HTERT RPE-1 (cell line): ENCODE data around the gene RERE.
"Not testable (repeated sequence)": the region's sequence is repeated elsewhere in the genome, so short reads cannot be mapped to it uniquely, and the experiment has no call there.

Experiments used
- in situ Hi-C: fragments of 300-500 bp; cut with MboI; formaldehyde crosslinking; loops from 4 replicates; pipeline ENCODE4 v1.14.3; 2020; ENCODE audit warnings: low sequenced_read_pairs

Gene RERE

DNA sequence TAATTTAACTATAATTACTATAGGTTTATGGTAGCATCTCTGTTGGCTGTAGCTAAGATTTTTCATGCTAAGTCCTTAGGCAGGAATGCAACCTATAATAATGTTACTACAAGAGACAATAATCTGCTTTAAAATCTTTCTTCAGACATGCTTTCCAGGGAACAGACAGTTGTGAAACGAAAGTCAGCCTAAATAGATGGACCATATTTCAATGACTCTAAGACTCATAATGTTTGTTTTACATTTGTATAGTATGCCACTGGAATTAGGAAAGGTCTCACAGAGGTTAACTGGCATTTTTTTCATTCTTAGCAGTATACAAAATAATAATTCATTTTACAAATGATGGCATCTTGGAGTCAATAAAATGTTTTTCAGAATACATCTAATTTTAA, 8.1 kb downstream of the RERE start:
- in situ Hi-C loops = no loop called here

DNA sequence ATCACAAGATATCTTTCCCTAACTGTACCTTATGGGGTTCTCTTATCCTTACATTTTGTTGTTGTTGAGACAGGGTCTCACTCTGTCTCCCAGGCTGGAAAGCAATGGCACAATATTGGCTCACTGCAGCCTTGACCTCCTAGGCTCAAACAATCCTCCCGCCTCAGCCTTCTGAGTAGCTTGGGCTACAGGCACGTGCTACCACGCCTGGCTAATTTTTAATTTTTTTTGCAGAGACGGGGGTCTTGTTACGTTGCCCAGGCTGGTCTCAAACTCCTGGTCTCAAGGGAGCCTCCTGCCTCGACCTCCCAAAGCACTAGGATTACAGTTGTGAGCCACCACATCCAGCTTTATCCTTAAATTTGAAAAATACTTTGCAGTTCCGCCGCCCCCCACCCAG, 10.4 kb downstream of the RERE start:
- in situ Hi-C loops = no loop called here

DNA sequence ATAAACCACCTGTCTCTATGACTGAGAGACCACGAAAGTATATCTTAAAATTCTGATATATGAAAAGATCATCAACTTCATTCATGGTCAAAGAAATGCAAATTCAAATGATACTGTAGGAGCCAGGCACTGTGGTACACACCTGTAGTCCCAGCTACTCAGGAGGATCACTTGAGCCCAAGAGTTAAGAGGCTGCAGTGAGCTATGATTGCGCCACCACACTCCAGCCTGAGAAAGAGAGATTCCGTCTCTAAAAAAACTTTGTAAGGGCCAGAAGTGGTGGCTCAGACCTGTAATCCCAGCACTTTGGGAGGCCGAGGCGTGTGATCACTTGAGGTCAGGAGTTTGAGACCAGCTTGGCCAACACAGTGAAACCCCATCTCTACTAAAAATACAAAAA, 17.0 kb downstream of the RERE start:
- in situ Hi-C loops = no loop called here

DNA sequence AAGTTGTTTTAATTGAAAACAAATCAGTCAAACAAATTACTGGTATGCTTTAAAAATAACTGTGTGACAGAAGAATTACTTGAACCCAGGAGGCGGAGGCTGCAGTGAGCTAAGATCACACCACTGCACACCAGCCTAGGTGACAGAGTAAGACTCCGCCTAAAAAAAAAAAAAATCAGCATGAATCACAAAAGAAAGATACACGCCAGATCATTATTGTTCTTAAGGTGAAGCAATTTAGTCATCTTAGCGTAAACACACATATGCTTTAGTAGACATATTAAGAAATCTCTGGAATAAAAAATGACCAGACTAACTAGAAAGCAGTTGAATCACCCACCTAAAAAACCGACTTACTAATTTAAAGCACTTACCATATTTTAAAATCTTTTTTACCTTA, 20.2 kb downstream of the RERE start:
- in situ Hi-C loops = no loop called here

- in situ Hi-C loops = no loop called here
Measured at GRCh38 chr1:8796812-8797211, 20.6 kb downstream of the RERE start.

GRCh38 chr1:8794605-8795004, 22.8 kb downstream of the RERE start:
- in situ Hi-C loops = no loop called here

- in situ Hi-C loops = no loop called here
Measured at GRCh38 chr1:8791819-8792218, 25.6 kb downstream of the RERE start.

DNA sequence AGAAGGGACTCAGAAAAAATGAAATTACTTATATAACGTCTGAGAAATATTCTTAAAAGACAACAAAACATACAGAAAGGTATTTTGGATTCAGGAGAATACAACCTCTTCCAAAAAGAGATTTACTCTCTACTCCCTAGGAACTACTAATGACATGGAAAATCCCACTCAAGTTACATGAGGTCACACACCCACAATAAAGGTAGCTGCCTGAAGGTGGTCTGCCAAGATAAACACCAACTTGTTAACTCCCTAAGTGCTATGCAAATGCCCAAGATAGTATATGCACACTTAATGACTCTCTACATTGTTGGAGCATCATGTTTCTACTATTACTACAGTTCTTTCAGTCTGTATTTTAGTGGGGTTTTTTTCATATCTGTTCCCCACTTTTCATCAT, 26.5 kb downstream of the RERE start:
- in situ Hi-C loops = no loop called here

DNA sequence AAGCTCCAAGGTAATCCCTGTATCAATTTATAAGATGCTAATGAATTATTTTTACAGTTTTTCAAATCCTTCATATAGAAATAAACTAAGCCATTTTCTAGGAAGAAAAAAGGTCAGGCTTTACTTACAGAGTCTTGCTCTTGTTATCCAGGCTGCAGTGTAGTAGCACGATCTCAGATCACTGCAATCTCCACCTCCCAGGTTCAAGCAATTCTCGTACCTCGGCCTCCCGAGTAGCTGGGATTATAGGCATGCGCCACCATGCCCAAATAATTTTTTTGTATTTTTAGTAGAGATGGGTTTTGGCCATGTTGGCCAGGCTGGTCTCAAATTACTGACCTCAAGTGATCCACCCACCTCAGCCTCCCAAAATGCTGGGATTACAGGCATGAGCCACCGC, 27.0 kb downstream of the RERE start:
- in situ Hi-C loops = no loop called here

GRCh38 chr1:8789314-8790214, 27.9 kb downstream of the RERE start:
- in situ Hi-C loops = no loop called here

GRCh38 chr1:8787218-8787617, 30.2 kb downstream of the RERE start:
- in situ Hi-C loops = no loop called here

GRCh38 chr1:8786204-8786603, 31.2 kb downstream of the RERE start:
- in situ Hi-C loops = not testable (repeated sequence)

DNA sequence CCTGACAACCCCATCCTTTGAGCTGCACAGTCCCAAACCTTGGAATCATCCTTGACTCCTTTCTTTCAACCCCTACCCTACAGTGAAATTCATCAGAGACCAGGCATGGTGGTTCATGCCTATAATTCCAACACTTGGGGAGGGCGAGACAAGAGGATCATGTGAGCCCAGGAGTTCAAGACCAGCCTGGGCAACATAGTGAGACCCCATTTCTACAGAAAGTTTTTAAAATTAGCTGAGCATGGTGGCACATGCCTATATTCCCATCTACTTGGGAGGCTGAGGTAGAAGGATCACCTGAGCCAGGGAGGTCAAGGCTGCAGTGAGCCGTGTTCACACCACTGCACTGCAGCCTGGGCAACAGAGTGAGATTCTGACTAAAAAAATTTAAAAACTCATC, 34.5 kb downstream of the RERE start:
- in situ Hi-C loops = no loop called here

- in situ Hi-C loops = no loop called here
Measured at GRCh38 chr1:8782001-8782620, 35.3 kb downstream of the RERE start.

- in situ Hi-C loops = no loop called here
Measured at GRCh38 chr1:8780405-8780804, 37.0 kb downstream of the RERE start.

DNA sequence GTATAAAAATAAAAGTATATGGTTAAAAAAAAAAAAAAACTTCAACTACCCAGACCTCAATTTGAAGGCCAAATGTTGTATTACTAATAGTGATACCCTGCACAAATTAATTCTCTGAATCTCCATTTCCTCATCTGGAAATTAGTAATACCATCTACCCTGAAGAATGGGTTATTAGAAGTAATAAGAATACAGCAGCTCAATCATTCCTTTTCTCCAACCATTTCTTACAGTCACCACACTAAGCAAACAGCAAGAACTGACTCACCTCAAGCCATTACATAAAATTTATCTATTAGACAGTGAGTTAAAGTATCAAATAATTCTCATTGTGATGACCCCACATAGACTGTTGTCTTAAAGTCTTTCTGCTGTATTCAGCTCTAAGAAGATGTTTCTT, 39.6 kb downstream of the RERE start:
- in situ Hi-C loops = no loop called here

DNA sequence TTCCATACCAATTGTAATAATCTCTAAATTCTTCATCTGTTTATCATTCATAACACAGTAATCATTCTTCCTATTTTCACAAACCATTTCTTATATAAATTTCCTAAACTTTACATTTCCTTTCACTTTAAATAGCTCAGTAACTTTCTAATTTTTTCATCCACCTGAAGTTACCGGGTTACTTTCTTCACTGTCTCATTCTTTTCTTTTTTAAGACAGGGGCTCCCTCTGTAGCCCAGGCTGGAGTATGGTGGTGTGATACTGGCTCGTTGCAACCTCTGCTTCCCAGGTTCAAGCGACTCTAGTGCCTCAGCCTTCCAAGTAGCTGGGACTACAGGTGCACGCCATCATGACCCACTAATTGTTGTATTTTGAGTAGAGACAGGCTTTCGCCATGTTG, 41.3 kb downstream of the RERE start:
- in situ Hi-C loops = no loop called here

DNA sequence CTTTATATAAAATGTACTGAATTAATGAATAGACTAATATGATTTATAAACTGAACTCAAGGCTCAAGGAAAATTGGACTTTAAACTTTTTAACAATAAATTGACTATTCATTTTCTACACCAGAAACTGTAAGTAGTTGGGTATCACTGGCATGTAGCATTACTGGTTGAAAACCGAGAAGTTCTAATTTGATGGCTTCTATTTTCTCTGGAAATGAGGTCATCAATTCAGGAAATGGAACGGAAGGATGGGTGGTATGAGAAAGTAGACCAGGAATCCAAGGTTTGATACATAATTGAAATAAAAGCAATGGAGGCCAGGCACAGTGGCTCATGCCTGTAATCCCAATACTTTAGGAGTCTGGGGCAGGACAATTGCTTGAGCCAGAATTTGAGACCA, 50.4 kb downstream of the RERE start:
- in situ Hi-C loops = no loop called here

GRCh38 chr1:8765198-8765597, 52.2 kb downstream of the RERE start:
- in situ Hi-C loops = no loop called here

GRCh38 chr1:8764293-8764937, 53.0 kb downstream of the RERE start:
- in situ Hi-C loops = no loop called here

DNA sequence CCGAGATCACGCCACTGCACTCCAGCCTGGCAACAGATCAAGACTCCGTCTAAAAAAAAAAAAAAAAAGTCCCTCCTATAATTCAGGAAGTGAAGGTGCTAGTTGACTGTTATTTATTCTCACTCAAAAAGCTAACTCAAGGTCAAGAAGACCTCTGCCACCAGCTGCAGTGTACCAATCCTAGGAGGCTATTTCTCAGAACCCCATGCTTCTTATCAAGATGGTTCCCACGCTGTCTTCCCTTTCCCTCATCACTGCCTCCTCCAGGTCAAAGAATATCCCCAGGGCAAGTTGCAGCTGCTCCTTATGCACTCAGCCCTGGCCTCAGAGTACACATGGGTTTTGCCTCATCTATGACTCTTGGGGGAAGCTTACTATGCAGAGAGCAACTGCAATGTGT, 53.6 kb downstream of the RERE start:
- in situ Hi-C loops = no loop called here

DNA sequence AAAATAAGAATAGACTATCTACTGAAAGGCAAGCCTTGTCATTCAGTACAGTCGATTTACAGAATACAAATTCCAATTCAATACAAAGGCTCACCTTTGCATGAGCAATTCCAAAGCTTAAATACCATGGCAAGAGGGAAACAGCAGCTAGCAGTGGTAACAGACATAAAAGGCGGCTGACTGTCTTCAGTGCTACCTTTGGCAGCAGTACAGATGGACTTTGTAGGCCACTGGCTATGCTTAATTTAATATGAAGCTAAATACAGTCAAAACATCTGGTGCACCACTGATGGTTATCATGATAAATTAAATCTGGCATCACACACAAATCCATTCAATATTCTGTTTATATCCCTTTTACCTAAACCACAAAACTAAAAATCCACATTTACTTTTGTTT, 62.4 kb downstream of the RERE start:
- in situ Hi-C loops = no loop called here
